NB4 (cell line): Measurements from ENCODE around the gene ENPP1.

Experiments
- POLR2A ChIP-seq: IDR thresholded peaks from 2 replicates; pipeline ENCODE4 v1.6.1; 2011; ENCODE audit warnings: mild to moderate bottlenecking; ENCODE audit not compliant: insufficient read length; ENCODE audit errors: extremely low read depth
- TF ChIP-seq, protein P1 (sequence below): IDR thresholded peaks from one replicate; pipeline ENCODE4 v1.5.1; 2012; ENCODE audit warnings: low read depth, low read length

DNA sequence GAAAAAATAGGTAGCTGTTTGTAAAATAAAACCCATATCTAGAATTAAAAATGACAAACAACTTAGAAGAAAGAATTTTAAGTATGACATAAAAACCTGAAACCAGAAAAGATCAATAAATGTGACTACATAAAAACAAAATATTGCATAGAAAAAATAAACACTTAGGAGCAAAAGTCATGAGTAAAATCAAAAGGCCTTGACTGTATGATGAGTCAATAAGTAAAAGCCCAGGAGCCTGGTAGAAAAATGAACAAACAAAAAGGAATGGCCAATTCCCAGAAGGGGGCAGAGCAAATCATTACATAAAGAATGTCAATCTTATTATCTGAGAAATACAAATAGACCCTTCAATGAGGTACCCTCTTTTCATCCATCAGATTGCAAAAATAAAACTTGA, 20.7 kb upstream of the ENPP1 start:
- TF ChIP-seq, protein P1, sequence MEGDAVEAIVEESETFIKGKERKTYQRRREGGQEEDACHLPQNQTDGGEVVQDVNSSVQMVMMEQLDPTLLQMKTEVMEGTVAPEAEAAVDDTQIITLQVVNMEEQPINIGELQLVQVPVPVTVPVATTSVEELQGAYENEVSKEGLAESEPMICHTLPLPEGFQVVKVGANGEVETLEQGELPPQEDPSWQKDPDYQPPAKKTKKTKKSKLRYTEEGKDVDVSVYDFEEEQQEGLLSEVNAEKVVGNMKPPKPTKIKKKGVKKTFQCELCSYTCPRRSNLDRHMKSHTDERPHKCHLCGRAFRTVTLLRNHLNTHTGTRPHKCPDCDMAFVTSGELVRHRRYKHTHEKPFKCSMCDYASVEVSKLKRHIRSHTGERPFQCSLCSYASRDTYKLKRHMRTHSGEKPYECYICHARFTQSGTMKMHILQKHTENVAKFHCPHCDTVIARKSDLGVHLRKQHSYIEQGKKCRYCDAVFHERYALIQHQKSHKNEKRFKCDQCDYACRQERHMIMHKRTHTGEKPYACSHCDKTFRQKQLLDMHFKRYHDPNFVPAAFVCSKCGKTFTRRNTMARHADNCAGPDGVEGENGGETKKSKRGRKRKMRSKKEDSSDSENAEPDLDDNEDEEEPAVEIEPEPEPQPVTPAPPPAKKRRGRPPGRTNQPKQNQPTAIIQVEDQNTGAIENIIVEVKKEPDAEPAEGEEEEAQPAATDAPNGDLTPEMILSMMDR = no peak
- TF ChIP-seq POLR2A = no peak
